HG03457 (cell line): Measurements from ENCODE around the gene TBX1.
"Not testable (repeated sequence)": the region's sequence is repeated elsewhere in the genome, so short reads cannot be mapped to it uniquely, and the experiment has no call there.

Experiments used
- ATAC-seq: cut with Tn5 transposase; IDR thresholded peaks from one replicate; pipeline ENCODE4 v1.9.1; 2021; ENCODE audit warnings: moderate number of reproducible peaks; ENCODE audit not compliant: unreplicated experiment

Gene TBX1

DNA sequence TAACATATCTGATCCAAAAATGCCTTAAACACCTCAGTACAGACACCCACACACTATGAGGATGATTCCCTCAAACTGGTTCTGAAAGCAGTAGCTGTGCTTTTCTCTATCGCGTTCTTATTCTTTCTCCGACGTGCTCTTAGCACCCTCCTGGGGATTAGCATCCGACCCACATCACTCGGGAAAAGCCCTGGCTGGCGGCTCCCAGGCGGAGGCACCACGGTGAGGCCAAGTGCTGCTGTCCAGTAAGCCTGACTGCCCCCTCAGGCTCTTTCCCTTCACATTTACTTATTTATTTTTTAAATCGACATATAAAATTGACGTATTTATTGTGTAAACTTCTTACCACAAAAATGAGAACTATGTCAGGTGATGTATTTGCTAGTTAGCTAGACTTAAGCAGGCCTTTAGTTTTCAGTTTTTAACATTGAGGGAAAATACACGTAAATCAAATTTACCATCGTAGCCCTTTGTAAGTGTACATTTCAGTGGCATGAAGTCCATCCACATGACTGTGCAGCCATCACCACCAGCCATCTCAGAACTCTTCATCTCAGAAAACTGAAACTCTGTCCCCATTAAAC, 19.2 kb downstream of the TBX1 start:
- ATAC-seq = no peak

DNA sequence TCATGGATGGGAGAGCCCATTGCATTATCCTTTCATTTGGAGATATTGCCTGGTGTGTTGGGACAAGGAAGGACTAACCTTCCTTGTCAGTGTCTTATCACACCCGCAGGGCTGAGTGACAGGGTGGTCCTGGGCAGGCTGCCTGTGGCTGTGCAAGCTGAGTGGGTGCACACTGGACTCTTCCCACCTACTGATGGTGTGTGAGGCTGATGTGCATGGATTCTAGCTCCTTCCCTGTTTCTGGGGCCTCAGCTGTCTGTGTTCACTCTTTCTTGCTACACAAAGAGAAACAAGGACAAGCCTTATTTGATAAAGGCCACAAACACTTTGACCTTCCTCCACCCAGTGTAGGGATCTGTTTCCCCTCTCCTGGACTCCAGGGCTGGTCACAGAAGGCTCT, 22.0 kb downstream of the TBX1 start:
- no peak for ATAC-seq

DNA sequence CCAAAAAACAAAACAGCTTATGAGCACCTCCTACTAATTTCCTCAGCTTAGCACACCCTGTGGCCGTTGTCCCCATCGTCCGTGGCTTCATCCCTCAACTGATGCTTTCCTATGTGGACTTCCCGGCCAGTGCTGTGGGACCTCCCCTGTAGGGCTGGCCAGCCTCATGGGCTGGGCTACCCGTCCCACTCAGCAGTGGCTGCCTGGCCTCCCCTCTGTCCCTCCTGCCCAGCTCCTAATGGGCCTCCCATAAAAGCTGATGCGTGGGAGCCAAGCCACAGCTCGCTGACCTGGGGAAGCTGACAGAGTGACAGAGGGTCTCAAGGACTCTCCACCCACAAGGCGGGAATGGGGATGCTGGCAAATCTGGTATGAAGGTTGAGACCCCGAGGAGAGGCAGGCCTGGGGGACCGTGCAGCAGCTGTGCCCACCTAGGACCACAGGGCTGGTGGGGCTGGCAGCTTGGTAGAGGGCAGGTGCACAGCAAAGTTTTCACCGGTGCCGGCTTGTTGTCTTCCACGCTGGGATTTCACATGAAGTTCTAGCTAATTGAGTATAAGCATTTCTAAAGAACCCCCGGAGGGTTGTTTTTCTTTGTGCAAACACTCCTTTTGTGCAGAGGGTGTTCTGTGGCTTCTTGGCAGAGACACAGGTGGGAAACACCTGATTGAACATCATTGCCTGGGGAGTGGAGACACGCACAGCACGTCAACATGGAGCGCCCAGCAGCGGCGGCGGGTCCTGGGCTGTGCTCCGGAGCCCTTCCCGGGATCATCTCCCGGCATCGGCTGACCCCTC, 23.2 kb downstream of the TBX1 start:
- ATAC-seq = no peak

DNA sequence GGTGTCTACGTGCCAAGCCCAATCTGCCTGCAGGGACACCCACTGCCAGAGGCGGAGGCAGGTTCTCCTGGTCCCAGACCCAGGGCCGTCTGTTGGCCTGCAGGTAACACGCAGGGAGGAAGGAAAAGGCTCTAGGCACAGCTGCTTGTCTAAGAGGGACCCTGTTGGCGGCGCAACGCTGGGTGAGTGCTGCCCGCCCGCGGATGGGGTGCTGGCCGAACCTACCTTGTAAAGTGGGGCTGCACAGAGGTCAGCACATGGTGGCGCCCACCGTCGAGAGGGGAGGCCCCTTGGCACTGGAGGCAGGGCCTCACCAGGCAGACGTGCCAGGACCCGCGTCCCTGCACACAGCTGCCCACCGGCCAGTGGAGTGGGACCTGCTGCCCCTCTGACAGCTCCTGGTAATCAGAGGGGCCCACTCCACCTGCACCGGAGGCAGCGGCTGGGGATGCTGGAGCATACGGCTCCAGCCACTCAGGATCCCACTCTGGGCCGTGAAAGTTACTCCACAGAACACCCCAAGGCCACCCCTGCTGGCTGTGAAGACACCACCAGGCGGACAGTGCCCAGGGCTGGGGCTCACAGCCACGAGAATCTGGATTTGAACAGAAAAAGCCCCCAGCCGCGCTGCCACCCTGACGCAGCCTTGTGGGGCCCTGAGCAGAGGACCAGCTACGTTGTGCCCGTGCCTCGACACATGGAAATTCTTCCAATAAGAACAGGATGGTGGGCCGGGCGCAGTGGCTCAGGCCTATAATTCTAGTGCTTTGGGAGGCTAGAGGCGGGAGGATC, 24.0 kb downstream of the TBX1 start:
- no peak for ATAC-seq

DNA sequence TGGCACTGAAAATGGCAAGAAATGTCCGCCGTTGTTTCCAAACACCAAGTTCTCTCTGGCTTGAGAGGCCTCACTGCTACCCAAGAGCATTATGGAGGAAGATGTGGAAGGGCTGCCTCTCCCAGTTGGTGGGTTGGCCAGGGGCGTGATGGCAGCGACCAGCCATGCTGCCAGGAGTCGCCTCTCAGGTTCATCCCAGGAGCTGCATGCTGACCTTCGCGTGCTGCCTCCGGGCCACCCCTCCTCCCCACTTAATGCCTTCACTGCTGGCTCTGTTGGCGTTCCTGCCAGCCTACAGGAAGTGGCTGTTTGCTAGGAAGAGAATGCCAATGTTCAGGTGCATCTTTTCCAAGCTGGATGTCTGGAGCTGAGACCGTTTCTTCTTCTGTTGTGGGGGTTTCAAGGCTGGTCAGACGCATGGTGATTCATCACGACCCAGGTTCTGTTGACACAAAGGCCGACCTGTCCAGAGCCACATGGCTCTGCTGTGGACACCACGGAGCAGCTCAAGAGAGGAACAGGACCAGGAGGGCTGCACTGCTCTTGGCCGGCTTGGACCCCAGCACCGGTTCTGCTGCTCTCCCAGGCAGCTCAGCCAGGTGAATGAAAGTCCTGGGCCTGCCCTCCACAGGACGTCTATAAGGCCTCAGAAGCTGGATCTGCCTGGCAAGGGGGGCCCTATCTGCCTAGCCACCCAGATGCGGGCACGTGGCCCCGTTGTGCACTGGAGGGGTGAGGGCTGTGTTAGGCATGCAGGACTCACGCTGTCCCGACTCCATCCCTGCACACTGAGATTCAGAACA, 25.1 kb downstream of the TBX1 start:
- ATAC-seq = no peak

DNA sequence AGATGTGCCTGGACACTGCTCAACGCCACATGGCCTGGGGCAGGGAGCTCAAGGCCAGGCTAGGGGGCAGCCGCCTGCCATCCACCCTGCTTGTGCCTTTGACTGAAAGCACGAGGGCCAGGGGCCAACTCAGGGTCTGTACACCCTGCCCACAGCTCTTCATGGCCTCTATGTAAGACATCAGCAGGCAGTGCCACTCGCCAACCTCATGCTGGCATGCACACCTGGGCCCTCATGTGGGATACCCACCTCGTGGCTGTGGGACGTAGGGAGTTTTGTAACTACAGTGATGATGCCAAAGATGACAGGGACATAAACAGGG, 25.6 kb downstream of the TBX1 start:
- no peak for ATAC-seq

DNA sequence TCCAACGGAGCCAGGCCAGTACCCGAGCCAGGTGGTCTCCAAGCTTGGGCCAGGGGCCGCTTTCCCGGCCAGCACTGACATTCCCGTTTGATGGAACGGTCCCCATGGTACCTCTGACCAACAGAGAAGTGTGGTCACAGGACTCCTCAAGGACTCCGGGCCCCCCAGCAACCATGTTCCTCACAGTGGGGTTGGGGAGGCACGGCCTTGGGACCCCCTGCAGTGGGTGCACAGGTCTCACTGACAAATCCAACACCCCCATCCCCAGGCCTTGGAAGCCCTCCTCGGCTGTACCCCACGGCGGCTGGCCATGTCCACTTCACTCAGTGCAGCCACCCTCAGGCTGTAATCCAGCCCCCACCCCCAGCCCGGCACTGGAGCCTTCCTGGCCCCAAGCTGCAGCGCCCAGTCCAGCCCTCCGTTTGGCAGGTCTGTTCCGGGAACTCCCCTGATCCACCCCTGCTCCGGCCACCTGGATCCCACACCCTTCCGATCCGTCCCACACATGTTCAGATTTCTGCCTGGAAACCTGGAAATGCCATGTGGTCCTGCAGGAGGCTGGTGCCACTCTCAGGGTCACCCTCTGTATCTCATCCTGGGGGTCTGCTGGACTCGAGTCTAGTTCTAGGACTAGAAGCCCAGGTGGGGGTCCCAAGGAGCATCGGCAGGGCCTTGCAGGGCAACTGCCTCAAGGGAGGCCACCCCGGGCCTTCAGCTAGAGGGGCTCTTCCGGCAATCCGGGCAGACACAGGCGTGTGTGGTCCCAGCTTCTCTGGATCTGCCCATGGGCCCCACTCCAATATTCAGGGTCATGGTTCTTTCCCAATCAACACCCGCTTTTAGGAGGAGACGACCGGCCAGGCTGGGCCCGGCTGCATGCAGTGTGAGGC, 26.6 kb downstream of the TBX1 start:
- no peak for ATAC-seq

DNA sequence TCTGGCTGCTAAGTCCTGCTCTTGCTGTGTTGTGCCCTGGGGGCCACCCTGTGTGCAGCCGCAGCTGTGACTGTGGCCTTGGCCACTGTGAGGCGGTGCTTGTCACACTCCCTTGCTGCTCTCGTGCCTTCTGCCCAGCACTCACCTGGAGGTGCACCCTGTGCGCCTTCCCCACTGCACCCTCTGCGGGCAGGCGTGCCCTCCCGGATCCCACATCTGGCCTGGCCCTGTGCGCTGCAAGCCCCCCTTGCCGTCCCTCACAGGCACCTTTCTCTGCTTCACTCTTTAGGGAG, 27.2 kb downstream of the TBX1 start:
- no peak for ATAC-seq

DNA sequence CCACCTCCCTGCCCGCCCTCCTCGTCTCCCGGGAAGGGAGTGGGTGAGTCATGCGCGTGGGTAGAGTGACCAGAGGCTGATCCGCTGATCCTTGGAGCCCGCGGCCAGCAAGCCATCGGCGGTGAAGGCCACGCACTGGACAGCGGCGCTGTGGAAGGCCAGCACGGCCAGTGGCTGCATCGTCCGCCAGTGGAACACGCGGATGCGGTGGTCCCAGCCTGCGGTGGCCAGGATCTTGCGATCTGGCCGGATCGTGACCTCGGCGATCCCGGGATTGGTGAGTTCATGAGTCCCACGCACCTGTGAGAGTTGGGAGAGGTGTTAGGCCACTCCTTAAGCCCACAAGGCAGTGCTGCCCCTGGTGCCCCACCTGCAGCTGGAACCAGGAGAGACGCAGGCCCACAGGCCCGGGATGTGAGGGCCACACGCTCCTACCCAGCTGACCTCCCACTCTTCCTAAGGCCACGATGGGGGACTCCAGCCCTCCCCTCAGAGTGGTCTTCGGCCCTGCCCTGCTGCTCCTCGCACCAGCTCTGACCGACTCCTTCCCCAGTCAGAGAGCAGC, 28.2 kb downstream of the TBX1 start:
- ATAC-seq = no peak

DNA sequence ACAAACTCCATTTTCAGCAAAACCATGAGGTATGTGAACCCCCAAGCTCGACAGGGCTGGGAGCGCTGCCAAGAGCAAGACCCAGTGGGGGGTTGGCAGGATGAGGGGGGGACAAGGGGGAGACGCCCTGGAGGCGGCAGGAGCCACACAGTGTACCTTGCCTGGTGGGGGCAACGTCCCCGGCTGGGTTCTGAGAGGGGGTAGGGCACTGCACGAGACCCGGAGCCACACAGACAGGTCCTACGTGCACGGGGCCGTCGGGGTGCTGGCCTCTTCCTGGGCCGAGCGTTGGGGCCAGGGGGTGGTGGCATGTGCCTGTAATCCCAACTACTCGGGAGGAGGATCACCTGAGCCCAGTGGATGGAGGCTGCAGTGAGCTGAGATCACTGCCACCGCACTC, 28.8 kb downstream of the TBX1 start:
- no peak for ATAC-seq

DNA sequence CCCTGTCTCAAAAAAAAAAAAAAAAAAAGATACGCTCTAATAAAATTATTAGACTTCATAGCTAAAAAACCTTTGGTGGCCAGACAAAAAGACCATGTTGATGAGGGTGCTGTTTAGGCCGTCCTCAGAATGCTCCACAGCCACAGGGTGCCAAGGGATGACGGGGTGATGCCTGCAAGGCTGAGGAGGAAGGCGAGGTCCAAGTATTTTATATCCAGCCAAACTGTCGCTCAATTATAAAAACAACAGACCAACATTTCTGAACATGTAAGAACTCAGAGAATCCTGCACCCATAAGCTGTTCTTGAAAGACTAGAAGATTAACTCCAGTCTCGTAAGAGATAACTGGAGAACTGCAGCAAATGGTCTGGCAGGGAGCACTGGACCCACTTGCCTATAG, 29.2 kb downstream of the TBX1 start:
- no peak for ATAC-seq

DNA sequence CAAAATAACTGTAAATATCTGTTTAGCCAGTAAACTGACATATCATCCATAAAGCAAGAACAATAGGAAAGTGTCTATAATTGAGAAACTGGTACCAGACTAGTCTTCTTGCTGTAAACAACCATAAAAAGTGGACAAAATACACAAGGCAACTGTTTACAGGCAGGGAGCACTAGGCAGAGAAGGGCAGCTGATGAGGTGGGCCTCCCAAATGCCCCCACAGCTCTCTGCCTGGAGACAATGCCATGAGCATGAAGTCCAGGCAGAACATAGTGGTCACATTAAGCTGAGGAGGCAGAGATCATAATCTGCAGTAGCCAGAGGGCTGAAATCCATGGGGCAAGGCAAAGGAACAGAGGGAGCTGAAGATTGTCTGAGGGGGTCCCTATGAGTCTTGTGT, 30.7 kb downstream of the TBX1 start:
- no peak for ATAC-seq

DNA sequence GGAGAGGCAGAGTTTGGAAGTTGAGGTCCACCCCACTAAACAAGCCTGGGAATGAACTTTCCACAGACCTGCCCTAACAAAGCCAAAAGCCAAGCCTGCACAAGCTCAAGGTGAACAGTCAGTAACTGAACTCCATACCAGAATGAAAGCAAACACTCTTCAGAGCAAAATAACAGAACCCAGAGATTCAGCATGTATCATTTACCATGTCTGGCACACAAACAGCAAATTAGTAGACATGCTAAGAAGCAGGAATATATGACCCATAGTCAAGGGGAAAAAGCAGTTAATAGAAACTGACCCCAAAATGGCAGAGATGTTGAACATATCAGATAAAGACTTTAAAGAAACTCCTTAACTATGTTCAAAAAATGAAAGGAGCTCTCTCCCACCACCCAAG, 31.3 kb downstream of the TBX1 start:
- ATAC-seq = no peak

DNA sequence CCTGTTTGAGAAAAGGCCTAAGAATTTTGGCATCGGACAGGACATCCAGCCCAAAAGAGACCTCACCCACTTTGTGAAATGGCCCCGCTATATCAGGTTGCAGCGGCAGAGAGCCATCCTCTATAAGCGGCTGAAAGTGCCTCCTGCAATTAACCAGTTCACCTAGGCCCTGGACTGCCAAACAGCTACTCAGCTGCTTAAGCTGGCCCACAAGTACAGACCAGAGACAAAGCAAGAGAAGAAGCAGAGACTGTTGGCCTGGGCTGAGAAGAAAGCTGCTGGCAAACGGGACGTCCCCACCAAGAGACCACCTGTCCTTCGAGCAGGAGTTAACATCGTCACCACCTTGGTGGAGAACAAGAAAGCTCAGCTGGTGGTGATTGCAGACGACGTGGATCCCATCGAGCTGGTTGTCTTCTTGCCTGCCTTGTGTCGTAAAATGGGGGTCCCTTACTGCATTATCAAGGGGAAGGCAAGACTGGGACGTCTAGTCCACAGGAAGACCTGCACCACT, 31.9 kb downstream of the TBX1 start:
- ATAC-seq = not testable (repeated sequence)

DNA sequence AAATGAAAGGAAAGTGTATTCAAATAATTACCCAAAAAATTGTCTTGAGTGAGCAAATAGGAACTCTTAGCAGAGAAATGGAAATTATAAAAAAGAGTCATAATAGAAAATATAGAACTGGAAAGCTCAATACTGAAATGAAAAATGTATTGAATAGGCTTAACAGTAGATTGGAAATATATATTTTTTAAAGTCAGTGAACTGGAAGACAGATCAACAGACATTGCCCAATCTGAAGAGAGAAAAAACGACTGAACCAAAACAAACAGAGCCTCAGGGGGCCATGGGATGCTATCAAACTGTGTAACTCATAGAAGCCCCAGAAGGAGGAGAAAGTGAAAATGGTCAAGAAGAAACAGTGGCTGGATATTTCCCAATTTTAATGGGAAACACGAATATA, 32.6 kb downstream of the TBX1 start:
- ATAC-seq = no peak

DNA sequence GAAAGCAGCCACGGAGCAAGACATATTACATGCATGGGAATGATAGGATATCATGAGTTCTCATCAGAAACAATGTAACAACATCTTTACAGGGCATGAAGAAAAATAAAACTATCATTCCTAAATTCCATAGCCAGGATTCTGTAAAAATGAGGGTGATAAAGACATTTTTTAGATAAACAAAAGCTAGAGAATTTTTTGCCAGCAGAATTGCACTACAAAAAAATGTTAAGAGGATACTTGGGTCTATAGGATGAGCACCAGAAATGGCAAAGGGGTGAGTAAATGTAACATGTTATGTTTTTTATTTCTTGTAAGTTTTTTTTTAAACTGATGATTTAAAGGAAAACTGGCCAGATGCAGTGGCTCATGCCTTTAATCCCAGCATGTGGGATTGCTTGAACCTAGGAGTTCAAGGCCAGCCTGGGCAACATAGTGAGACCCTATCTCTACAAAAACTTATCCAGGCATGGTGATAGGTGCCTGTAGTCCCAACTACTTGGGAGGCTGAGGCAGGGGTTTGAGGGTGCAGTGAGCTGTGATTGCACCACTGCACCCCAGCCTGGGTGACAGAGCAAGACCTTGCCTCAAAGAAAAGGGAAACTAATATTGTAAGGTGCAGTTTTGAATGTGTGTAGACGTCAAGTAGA, 33.2 kb downstream of the TBX1 start:
- ATAC-seq = no peak

DNA sequence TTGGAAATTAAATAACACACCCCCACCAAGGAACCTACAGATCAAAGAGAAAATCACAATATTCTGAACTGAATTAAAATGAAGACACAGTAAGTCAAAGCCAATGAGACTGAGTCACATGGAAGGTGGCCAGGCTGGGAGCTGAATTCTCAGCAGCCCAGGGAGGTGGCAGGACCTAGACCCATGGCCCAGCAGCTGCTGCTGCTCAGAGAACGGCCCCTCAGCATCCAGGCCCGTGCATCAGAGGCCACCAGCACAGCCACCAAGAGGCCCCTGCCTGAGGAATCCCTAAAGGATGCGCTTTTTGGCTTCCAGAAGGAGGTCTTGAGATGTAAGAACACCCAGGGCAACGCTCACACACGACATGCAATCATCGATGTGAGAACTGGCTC, 35.0 kb downstream of the TBX1 start:
- ATAC-seq = no peak

DNA sequence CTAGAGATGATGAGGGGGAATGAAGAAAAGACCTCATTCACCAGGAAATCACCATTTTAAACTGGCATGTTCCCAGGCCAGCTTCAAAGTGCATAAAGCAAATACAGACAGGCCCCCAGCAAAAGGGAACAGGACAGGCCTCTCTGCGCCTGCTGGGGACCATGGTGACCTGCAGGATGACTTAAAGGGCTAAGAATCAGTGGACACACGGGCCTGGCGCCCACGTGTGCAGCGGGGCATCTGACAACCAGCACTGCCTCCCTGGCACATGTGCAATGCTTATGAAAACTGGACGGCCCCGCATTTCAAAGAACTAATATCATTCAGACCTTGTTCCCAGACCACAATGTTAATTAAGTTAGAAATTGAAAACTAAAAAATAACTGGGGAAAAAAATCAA, 35.6 kb downstream of the TBX1 start:
- no peak for ATAC-seq

DNA sequence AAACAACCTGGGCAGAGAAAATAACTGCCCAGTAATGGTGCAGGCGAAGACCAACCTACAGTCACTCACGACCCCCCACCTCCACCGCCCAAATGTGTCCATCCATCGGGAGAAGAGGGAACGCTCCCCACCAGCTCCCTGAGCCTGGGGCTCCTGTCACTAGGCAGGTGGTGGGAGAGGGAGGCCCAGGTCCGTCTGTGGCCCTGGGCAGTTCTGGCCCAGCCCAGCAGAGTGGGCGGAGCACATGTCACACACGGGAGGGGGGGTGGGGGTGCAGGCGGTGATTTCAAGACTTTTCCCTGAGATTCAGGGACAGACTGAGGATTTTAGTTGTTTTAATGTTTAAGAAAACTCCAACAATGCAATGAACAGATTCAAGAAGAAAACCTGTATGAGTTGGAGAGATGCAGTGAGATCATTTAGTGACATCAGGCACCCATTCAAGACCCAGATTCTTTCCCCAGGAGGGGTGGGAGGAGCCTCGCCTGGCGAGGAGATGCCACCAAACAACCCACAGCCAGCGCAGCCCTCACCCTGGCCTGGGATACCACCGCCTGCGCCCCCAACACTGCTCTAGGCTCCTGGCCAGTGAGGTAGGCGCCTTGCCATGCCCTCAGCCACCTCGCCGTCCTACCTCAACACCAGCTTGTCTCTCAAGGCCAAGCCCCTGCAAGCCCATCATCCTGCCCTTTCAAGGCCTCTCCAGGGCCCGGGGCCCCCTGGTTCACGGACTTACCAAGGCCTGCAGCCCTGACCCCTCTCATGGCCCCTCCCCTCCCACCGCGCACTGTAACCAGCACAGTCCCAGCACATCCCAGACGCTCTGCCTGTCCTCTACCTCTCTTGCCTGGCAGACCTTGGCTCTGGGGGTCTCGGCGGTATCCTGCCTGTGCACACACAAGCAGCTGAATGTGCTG, 36.8 kb downstream of the TBX1 start:
- ATAC-seq = no peak
